ENCODE measurements around the gene GHR.

- TF ChIP-seq, protein P1, sequence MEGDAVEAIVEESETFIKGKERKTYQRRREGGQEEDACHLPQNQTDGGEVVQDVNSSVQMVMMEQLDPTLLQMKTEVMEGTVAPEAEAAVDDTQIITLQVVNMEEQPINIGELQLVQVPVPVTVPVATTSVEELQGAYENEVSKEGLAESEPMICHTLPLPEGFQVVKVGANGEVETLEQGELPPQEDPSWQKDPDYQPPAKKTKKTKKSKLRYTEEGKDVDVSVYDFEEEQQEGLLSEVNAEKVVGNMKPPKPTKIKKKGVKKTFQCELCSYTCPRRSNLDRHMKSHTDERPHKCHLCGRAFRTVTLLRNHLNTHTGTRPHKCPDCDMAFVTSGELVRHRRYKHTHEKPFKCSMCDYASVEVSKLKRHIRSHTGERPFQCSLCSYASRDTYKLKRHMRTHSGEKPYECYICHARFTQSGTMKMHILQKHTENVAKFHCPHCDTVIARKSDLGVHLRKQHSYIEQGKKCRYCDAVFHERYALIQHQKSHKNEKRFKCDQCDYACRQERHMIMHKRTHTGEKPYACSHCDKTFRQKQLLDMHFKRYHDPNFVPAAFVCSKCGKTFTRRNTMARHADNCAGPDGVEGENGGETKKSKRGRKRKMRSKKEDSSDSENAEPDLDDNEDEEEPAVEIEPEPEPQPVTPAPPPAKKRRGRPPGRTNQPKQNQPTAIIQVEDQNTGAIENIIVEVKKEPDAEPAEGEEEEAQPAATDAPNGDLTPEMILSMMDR (IDR thresholded peaks at IDR 0.05 in 4 of 5, conservative IDR thresholded peaks at IDR 0.05 in 1 of 5): no peak
- no peak for TF ChIP-seq POLR2A (IDR thresholded peaks at IDR 0.05)
These were observed 130.2 kb downstream of the GHR start for GRCh38 chr5:42553461-42553860.
